ENCODE measurements around the gene ETV6. TPM values are rescaled to one million over a fixed set of nuclear protein-coding genes. Genes with fewer than 3 reads are reported as not detected.

The ETV6 gene
- total RNA-seq, 1 donor from 2014 or later: 16.9 TPM

DNA sequence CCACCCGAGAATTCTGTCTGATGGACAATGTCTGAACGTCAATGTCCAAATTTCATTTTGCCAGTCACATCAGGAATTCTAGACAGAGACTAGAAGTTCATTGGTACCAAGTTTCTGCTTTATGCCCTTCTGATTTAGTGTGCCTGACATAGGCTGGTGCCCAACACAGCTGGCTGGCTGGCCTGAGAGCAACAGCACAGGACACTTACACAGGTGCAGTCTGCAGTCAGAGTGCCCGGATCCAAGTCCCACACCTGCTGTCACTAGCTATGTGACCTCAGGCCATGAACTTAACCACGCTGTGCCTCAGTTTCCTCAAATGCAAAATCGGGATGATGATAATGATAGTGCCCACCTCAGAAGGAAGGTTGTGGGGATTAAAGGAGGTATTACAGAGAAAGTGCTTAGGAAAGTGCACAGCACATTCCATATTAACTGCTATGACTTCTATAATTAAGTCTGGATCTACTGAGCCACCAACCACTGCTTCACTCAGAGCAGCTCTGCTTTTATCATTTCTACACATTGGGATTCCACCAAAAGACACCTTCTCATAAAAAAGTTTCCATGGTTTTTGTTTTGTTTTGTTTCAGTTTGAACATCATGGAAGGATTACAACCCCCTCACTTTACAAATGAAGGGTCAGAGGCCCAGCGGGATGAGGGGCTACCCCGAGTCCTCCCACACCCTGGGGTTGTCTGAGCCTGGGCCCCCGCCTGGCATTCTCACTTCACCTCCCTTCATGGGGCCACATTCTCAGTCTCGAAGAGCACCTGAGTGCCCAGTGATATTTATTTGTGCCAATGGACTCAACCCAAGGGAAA, 252.4 kb downstream of the ETV6 start:
- intact Hi-C loops (cut with micrococcal nuclease): no loop called here
- DNase-seq: no peak
- Histone ChIP-seq H3K36me3 (no peaks in the 10 kb centered on the region), H3K27me3 (ENCODE audit: low read depth) (no peaks in the 10 kb centered on the region), H3K4me1 (no peaks in the 10 kb centered on the region), H3K27ac (replicated peaks) (no peak overlapping the region), H3K4me3 (no peak overlapping the region), H3K9me3 (replicated peaks) (peaks cover under 1% of the 10 kb centered on the region)
- no peak for TF ChIP-seq CTCF (IDR thresholded peaks at IDR 0.05; ENCODE audit: borderline replicate concordance)

GRCh38 chr12:11902525-11902875, 253.0 kb downstream of the ETV6 start:
- intact Hi-C loops (cut with micrococcal nuclease): no loop called here
- no peak overlapping the region for H3K27ac ChIP-seq (replicated peaks)
- no peaks in the 10 kb centered on the region for H3K36me3 ChIP-seq
- no peak overlapping the region for H3K4me3 ChIP-seq
- DNase-seq: no peak
- H3K27me3 ChIP-seq (ENCODE audit: low read depth): no peaks in the 10 kb centered on the region
- no peak for TF ChIP-seq CTCF (IDR thresholded peaks at IDR 0.05; ENCODE audit: borderline replicate concordance)
- peaks cover 7% of the 10 kb centered on the region for H3K9me3 ChIP-seq (replicated peaks)
- H3K4me1 ChIP-seq: no peaks in the 10 kb centered on the region

- Histone ChIP-seq H3K27me3 (ENCODE audit: low read depth) (no peaks in the 10 kb centered on the region), H3K9me3 (replicated peaks) (peaks cover 22% of the 10 kb centered on the region), H3K4me1 (no peaks in the 10 kb centered on the region), H3K27ac (replicated peaks) (no peak overlapping the region), H3K36me3 (no peaks in the 10 kb centered on the region), H3K4me3 (no peak overlapping the region)
- no peak for DNase-seq
- TF ChIP-seq CTCF (IDR thresholded peaks at IDR 0.05; ENCODE audit: borderline replicate concordance): no peak
- intact Hi-C loops (cut with micrococcal nuclease): no loop called here
These were observed 254.7 kb downstream of the ETV6 start for GRCh38 chr12:11904124-11904523.

DNA sequence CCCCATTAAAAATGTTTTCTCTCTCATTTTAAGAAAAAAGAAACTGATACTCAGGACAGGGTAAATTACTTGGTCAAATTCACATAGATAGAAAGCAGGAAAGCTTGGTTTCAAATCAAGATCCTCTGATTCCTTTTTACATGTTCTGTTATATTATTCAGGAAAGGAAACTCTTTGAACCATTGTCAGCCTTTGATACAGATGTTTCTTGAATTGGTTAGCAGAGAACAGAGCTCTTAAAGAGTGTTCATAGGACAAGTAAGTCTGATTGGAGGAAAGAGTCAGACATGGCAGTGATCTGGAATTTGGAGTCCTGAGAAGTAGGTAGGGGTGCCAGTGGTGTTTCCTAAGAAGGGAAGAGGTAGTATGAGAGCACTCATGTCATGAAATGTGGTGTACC, 256.1 kb downstream of the ETV6 start:
- Histone ChIP-seq H3K27me3 (ENCODE audit: low read depth) (no peaks in the 10 kb centered on the region), H3K9me3 (replicated peaks) (peaks cover 22% of the 10 kb centered on the region), H3K4me3 (no peak overlapping the region), H3K36me3 (no peaks in the 10 kb centered on the region), H3K27ac (replicated peaks) (no peak overlapping the region), H3K4me1 (no peaks in the 10 kb centered on the region)
- no peak for DNase-seq
- intact Hi-C loops (cut with micrococcal nuclease): no loop called here
- TF ChIP-seq CTCF (IDR thresholded peaks at IDR 0.05; ENCODE audit: borderline replicate concordance): no peak

DNA sequence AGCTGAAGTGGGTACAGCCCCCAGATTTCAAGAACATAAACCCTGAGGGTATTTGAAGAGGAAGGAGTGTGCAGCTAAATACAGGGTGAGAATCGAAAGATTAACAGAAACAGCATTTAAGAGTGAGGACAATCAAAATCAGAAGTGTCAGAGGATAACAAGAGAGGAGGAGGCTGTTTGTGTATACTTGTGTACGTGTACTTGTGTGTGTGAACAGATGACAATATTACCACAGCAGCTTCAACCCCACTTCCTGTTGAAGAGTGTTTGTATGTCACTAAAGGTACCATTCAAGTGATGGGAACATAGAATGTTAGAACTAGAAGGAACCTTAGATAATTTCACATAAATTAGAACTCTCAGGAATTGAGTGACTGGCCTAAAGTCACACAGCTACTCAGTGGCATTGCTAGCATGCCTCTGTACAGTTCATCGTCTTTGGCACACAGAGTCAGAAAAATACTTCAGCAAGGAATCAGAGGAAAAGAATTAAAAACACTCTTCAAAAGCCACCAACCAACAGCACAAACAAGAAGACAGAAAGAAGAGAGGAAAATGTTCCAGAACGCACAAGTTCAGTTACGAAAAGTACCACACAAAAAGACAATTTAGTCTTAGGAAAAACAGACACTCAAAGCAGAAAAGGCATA, 256.9 kb downstream of the ETV6 start:
- DNase-seq: no peak
- no peak for TF ChIP-seq CTCF (IDR thresholded peaks at IDR 0.05; ENCODE audit: borderline replicate concordance)
- Histone ChIP-seq H3K4me1 (no peaks in the 10 kb centered on the region), H3K36me3 (no peaks in the 10 kb centered on the region), H3K4me3 (no peak overlapping the region), H3K27me3 (ENCODE audit: low read depth) (no peaks in the 10 kb centered on the region), H3K9me3 (replicated peaks) (peaks cover 22% of the 10 kb centered on the region), H3K27ac (replicated peaks) (no peak overlapping the region)
- intact Hi-C loops (cut with micrococcal nuclease): no loop called here

All from left ventricle myocardium inferior (tissue), 1 donor.